GM18861 (cell line): Measurements from ENCODE around the gene SLC44A2.

ENCODE experiments used
- ATAC-seq: cut with Tn5 transposase; IDR thresholded peaks from one replicate; pipeline ENCODE4 v1.9.1; 2021; ENCODE audit not compliant: unreplicated experiment

SLC44A2 gene

DNA sequence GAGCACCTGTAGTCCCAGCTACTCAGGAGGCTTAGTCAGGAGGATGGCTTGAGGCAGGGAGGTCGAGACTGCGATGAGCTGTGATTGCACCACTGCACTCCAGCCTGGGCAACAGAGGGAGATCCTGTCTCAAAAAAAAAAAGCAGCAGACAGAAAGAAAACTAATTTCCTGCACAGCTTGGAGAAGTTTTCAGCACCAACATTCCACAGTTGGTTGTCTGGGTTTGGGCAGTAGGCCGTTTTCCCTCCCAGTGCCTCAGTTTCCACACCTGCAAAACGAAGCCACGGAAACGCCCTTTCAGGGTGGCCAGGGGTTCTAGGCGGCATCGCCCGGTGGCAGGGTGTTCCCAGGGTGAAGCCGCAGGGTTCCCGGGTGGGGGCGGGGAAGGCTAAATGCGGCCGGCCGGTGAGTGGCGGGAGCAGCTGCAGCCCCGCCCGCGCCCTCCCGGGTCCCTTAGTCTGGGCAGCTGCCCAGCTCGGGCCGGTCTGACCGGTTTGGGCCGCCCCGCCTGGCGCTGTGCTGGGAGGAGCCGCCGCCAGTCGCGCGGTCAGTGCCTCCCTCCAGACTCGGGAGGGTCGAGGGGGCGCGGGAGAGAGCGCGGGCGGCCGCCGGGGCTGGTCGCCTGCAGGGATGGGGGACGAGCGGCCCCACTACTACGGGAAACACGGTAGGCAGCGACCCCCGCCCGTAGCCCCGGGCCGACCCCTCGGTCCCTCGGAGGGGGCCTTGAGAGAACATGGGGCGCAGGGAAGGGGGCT is at the start of gene SLC44A2:
SLC44A2 (plus strand) TSS at position 551 of the 759 bp plus-strand sequence; CDS start at position 632, 81 bp downstream.
- ATAC-seq = no peak

DNA sequence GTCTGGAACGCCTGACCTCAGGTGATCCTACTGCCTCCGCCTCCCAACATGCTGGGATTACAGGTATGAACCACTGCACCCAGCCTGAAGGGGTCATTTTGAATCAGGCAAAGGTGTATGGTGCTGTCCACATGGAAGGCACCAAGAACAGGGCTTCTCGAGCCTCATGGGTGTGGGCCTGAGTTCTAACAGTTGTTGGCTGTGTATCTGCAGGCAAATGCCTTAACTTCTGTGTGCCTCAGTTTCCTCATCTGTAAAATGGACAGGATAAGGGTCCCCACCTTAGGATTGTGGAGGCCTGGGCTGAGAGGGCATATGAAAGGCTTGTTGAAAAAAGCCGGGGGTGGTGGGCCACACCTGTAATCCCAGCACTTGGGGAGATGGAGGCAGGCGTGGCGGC is 47.4 kb upstream of the SLC44A2 start:
- no peak for ATAC-seq

DNA sequence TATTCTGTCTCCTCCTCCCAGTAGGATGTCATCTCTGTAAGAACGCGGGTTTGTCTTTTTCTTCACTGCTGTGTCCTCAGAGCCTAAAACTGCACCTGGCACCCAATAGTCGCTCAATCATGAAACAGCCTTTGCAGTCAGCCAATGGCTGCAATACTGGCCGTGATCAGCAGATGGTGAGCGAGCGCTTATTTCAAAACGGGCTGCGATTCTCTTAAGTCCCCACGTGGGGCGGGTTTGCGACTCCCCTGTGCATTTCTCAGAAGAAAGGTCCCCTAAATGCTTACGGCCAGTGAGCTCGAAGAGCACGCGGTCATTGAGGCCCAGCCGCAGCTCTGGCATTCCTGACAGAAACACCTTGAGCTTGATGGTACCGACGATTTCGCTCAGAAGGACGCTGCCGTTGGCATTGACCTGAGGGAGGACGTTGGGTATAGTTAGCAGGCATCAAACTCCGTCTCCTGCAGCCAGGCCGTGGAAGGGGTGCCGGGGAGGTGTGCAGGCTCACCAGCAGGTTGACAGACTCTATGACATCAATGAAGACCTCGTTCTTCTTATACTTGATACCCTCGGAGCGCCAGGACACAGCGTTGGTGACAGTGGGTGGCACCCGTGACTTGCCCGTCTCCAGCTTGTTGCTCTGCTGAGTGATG is 44.2 kb upstream of the SLC44A2 start:
- no peak for ATAC-seq

DNA sequence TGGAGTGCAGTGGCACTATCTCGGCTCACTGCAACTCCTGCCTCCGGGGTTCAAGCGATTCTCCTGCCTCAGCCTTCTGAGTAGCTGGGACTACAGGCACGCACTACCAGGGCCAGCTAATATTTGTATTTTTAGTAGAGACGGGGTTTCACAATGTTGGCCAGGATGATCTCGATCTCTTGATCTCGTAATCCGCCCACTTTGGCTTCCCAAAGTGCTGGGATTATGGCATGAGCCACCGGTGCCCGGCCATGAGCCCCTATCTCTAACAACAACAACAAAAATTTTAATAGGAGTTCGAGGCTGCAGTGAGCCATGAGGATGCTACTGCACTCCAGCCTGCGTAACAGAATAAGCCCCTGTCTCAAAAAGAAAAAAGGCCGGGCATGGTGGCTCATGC is 43.3 kb upstream of the SLC44A2 start:
- no peak for ATAC-seq

DNA sequence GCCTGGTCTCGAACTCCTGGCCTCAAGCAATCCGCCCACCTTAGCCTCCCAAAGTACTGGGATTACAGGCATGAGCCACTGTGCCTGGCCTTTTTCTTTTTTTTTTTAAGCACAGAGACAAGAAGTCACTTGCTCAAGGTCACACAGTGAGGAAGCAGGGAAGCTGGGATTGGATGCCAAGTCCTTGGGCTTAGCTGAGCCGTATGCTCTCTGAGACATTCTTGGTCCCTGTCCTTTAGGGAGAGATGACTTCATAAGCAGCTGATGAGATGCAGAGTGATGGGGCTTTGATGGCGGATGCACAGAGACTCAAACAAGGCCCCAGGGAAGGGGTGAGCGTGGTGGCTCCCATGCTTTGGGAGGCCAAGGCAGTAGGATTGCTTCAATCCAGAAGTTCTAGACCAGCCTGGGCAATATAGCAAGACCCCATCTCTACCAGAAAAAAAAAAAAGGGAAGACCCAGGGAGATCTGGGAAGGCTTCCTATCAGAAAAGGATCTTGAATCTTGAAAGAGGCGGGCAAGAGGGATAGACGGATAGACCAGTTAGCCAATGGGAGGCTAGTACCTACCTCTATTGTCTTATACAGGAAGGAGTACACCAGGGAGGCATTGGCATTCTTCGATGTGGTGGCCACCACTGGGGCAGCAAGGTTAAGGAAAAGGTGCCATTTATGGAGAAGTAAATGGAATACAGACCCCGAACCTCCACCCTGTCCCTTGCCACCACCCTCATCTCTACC is 42.1 kb upstream of the SLC44A2 start:
- no peak for ATAC-seq

DNA sequence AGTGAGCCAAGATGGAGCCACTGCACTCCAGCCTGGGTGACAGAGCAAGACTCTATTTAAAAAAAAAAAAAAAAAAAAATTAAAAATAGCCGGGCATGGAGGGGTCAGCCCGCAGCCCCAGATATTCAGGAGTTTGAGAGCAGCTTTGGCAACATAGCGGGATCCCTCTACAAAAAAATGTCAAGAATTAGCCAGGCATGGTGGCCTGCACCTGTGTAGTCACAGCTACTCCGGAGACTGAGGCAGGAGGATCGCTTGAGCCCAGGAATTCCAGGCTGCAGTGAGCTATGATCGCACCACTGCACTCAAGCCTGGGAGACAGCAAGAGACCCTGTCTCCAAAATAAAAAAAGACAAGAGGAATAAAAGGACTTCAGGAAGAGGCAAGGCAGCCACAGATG is 39.0 kb upstream of the SLC44A2 start:
- ATAC-seq = no peak

DNA sequence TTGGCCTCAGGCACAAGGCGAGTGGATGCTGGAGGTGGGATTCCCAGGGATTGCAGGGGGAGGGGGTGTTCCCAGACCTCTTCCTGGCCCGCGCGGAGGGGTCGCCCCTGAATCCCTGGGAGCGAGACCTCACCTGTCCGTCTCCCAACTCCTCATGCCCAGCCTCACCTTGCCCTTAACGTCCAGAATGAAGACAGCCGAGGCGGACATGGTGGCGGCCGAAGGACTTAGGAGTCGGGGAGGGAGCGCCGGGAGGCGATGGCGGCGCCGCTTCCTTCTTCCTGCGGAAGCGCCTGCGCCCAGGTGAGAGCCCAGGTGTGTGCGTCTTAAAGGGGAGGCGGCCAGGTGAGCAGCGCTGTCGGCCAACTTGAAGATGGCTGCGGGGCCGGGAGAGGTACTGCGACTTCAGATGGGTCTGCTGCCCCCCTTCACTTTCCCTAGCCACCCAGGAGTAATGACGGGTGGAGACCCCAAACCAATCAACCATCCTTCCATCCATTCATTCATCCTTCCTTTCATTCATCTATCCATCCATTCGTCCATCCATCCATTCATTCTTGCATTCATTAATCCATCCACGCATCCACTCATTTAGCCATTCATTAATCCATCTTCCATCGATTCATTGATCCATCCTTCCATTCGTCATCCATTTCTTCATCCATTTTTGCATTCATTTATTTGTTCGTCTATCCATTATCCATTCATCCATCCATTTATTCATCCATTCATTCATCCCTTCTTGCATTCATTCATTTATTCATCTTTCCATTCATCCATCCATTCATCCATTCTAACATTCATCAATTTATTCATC is 38.1 kb upstream of the SLC44A2 start, which contains the start of gene AP1M2:
AP1M2 (minus strand) TSS at position 291 of the 817 bp plus-strand sequence; CDS start at position 210, 81 bp downstream.
- ATAC-seq = no peak

DNA sequence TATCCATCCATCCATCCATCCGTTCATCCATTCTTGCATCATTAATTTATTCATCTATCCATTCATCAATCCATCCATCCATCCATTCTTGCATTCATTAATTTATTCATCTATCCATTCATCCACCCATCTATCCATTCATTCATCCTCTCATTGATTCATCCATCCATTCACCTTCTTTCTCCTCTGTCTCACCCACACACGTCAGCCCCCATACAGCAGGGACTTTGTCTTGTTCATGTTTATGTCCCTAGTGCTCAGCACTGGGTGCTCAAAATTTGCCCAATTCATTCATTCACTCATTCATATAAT is 37.6 kb upstream of the SLC44A2 start:
- no peak for ATAC-seq

DNA sequence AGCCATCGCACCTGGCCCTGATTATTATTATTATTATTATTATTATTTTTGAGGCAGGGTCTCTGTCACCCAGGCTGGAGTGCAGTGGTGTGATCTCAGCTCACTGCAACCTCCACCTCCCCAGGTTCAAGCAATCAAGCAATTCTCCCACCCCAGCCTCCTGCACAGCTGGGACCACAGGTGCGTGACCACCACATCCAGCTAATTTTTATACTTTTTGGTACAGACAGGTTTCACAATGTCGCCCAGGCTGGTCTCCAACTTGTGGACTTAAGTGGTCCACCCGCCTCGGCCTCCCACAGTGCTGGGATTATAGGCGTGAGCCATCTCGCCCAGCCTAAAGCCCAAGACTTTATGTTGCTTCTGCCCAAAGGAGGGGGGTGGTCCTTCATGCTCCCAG is 32.2 kb upstream of the SLC44A2 start:
- ATAC-seq = no peak

DNA sequence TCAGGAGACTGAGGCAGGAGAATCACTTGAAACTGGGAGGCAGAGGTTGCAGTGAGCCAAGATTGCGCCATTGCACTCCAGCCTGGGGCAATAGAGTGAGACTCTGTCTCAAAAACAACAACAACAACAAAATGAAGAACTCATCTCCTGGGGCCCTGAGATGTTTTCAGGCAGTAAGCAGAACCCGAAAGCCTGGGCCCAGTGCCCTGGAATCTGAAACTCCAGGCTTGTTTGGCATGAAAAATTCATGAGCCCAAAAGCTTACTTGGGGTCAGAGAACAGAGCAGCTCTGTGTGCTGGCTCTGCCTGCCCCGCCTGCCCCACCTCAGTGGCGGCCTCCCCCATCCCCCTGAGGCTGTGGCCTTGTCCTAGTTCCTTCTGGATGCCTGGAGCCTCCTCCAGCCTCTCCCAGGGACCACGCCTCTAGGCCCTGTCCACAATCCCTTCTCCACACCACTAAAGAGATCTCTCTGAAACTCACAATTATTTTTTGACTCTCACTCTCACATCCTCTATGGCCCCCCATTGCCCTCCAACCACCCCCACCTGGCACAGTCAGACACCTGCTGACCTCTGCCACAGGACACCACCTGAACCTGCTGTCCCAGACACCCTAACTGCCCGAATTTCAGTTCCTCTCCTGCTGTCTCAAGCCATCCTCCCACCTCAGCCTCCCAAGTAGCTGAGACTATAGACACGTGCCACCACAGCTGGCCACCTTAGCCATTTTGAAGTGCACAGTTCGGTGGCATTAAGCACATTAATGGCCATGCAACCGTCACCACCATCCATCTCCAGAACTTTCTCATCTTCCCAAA is 31.3 kb upstream of the SLC44A2 start:
- ATAC-seq = no peak

DNA sequence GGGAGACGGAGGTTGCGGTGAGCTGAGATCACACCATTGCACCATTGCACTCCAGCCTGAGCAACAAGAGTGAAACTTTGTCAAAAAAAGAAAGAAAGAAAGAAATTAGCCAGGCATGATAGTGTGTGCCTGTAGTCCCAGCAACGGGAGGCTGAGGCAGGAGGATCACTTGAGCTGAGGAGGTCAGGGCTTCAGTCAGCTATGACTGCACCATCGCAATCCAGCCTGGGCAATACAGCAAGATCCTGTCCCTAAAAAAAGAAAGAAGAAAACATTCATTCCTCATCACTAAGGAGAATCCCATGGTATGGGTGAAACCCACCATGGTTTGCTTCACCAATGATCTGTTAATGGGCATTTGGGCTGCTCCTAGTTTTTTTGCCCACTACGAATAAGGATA is 25.2 kb upstream of the SLC44A2 start:
- no peak for ATAC-seq

DNA sequence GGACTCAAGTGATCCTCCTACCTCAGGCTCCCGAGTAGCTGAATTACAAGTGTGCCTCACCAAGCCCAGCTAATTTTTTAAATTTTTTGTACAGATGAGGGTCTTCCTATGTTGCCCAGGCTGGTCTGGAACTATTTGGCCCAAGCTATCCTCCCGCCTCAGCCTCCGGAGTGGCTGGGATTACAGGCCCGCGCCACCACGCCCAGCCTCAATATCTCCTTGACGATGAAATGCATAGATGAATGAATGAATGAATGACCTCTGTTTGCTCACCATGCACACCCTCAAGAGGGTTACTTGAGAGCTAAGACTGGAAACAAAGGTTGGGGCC is 23.4 kb upstream of the SLC44A2 start:
- no peak for ATAC-seq

DNA sequence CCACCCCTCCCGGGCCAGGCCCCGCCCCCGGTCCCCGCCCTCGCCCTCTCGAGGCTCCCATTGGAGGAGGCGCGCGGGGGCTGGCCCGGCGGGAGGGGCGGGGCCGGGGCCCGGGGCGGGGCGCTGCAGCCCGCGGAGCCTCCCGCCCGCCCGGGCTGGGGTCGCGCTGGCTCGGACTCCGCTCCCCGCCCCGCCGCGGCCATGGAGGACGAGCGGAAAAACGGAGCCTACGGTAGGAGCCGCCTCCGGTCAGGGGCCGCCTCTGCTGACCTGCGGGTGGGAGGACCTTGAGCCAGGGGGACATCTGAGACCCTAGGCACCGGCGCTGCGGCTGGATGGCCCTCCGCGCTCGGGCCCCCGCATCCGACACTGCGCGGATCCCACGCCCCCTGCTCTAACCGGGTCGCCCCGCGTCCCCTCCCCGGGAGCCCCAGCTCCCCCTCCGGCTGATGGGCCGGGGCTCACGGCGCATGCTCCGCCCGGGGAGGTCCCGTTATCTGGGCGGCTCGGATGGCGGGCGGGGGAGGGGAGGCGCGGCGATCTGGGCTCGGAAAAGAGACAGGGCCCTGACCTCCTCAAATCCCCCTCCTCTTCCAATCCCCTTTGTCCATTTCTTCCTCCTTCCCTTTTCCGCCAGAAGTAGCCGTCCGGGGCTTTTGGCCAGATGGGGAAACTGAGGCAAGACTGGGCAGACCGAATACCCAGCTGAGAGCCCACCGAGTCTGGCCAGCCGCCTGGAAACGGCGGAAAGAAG is 22.8 kb upstream of the SLC44A2 start:
- ATAC-seq = peak; percentile 26

DNA sequence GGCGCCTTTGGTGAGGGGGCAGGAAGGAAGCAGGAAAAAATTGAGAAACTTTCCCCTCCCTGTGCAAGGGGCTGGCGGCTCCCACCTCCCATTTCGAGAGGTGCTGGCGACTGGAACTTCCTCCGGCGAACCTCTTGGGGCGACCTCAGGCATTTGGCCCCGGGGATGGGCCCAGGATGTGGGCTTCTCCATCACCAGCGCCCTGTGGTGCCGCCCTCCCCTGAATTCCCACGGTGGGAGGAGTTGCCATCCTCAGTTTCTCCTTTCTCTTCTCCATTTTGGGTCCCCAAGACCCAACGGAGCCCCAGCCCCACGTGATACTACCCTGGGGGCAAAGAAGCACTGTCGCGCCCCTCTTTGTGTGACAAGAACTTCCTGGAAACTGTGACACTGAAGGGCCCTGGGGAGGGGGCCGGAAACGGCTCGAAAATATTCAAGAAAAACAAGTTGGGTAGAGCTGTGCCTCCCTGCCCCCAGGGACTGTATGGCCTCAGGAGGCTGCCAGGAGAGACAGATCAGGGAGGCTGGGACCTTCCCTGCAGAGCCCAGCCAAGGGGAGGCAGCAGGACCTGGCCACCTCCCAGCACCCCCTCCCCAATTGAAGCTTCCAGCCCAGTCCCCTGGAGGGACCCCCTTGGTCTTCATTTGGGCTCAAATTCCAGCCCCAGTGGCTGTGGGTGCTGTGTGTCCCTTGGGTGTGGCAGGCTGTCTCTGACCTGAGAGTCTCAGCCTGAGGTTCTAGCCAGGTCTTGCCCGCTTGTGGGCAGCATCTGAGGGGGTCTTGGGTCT is 22.1 kb upstream of the SLC44A2 start:
- peak; percentile 38 for ATAC-seq

DNA sequence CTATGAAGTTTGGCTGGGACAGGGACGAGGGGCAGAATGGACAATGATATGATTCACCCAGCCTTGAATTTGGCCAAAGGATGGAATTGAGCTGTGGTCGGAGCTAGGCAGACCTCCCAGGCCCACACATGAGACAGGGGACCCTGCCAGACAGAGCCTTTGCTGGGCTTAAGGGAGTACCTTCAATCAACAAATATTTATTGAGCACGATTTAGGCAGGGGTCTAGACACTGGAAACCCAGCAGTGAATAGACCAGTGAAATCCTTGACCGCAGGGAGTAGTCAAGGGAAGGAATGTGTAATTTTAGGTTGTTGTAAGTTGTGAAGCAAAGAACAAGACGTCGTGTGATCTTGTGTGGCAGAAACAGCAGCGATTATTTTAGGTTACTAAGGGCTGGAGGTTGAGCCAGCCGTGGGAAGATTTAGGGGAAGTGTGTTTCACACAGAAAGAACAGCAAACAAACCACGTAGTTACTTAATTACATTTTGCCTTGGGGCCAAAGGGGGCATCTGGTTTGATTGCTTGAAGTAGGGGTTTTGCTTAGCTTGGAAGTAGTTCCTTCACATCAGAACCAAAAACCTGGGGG is 21.4 kb upstream of the SLC44A2 start:
- peak; percentile 33 for ATAC-seq

DNA sequence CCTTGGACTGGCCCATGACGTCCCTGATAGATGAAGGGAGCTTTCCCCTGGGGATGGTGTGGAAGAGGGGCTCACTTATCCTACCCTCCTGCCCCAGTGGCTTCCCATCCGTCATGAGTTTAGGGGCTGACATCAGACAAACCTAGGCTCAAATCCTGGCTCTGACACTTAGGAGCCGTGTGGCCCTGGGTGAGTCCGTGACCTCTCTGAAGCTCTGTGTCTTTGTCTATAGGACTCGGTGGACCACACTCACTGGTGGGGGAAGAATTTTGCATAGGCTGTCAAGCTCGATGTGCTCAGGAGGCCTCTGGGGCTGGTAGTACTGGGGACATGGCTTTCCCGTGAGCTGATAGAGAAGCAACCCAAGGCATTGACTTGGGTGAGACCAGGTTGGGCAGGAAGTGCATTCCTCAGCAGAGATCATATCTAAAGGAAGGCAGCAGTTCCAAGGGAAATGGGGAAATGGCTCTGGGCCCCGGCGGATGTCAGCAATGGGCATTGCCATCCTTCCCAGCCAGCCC is 20.8 kb upstream of the SLC44A2 start:
- peak; percentile 22 for ATAC-seq

DNA sequence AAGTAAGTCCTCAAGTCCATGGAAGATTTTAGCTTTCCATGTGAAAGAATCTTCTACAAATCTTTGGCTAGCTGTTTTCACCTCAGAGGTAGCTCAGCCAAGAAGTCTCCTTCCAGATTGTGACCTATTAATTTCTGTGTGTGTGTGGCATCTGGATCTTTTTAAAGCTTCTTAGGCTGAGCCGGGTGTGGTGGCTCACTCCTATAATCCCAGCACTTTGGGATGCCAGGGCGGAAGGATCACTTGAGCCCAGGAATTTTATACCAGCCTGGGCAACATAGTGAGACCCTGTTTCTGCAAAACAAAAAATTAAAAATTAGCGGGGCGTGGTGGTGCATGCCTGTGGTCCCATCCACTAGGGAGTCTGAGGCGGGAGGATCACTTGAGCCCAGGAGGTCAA is 13.4 kb upstream of the SLC44A2 start:
- ATAC-seq = no peak

DNA sequence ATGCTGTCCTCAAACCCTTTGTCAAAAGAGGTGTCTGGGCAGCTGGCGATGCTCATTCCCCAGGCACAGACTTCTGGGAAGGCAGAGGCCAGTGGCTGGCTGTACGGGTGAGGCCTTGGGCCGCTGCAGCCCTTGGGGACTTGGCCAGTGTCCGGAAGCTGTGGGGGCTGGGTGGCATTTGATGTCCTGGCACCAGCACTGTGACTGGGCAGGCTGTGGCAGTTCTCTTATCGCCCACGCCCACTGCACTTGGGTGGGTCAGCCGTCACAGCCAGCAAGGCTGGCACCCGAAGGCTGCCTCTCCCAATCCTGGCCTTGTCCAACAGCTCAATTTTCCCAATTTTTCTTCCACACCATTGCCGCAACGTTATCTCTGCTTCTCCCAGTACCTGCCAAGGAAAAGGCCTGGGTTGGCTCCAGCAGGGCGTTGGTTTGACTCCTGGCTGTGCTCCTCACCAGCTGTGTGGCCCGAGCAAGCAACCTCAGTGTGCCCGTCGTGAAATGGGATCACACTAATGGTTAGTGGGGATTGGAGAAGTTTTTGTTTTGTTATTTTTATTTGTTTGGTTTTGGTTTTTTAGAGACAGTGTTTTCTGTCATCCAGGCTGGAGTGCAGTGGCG is 12.7 kb upstream of the SLC44A2 start:
- ATAC-seq = no peak
